HG03457 (cell line): ENCODE results near the gene CDC25C.
"Not testable (repeated sequence)": the region's sequence is repeated elsewhere in the genome, so short reads cannot be mapped to it uniquely, and the experiment has no call there.

Source experiments
- ATAC-seq: cut with Tn5 transposase; IDR thresholded peaks from one replicate; pipeline ENCODE4 v1.9.1; 2021; ENCODE audit warnings: moderate number of reproducible peaks; ENCODE audit not compliant: unreplicated experiment

Gene CDC25C

DNA sequence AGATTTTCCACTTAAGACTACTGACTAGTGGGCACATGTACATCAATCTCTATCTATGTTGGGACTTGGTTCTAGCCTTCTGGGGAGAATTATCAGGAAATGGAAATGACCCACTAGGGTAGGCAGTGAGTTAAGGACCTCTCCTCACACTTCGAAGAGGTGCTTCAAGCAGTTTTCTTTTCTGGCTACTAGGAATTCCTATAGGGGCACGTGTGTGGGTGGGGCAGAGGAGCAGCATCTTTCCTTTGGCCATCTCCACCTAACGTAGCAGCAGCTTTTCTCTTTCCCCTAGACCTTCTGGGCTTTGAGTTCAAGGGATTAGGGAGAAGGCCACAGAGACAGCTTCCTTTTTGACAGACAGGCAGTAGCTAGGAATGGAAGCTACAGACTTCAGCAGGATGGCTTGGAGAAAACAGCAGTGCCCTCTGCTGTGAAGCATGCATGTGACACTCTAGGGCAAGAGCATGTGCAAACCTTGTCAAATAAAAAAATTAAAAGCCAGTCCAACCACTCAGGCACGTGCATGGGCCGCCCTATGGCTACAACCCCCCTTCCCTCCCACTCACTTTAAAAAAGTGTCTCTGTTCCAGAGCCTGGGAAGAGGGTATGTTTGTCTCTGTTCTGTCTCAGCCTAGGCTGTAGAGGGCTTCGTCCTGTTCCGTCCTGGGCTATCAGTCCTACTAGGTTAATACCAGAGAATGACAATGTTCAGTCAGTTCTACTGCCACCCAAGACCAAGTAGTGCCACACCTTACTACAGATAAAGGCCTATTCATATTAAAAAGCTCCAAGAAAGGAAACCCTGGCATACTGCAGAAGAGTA is 48.5 kb downstream of the CDC25C start:
- no peak for ATAC-seq

DNA sequence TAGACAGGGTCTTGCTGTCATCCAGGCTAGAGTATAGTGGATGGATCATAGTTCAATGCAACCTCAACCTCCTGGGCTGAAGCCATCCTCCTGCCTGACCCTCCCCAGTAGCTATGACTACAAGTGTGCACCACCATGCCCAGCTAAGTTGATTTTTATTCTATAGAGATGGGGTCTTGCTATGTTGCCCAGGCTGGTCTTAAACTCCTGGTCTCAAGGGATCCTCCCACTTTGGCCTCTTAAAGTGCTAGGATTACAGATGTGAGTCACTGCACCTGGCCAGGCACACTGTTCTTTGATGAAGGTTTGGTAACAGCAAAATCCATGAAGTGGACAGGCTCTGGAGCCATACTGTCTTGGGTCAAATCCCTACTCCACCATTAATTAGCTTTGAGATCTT is 50.7 kb downstream of the CDC25C start:
- no peak for ATAC-seq

DNA sequence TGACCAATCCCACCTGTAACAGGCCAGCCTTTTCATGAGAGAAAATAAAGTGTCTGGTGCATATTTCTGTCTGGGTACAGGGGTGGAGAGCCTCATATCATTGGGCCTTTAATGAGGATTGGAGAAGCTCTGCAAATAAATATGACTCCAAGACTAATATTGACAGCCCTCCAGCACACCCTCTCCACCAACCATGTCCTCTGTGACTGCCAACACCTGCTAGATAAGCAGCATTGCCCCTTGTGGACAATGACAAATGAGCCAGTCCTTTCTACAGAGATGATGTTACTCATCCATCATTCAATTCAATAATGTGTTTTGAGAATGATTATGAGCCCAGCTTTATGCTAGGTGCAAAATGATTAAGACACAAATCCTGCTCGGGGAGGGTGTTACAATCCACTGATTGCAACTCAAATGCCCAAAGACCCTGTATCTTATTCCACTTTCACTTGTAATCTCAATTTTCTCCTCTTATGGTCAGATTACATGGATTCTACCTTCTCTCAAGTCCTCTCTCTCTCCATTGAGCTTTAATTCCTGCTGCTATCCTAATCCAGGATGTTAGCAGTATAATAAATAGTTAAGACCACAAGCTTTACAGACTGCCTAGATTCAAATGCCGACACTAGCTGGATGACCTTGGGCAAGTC is 55.1 kb downstream of the CDC25C start:
- ATAC-seq, result no peak

DNA sequence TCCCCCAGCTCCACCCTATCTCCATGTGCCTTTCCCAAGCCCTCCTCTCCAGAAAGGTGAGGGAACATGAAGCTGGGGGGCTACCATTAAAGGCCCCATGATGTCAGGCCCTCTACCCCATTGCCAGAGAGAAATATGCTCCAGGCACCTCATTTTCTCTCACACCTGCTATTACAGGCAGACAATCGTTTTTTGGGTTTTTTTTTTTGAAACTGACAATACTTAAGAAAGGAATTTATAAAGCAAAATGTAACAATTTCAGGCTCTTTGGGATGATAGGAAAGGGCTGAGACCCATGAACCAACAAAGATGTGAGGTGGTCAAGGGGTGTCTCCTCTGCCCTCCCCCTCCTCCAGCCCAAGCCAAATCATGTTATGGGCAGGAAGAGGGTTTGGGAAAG is 55.7 kb downstream of the CDC25C start:
- no peak for ATAC-seq

DNA sequence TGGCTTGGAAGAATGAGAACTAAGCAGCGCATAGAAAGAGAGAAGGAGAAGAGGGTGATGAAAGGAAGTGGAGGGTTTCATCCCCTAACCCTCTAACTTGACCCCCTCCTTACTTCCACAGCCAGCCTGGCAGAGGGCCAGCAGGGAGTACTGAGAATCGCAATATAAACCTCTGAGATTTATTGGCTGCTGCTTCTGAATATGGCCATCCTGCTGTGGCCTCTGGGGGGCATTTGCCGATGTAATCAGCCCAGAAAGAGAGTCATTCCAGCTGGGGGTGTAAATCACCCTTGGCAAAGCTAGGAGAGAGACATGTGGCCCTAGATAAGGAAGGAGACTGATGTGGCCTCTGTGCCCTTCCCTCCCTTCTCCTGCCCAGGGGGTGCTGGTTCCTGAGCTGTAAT is 56.2 kb downstream of the CDC25C start:
- ATAC-seq, result no peak

DNA sequence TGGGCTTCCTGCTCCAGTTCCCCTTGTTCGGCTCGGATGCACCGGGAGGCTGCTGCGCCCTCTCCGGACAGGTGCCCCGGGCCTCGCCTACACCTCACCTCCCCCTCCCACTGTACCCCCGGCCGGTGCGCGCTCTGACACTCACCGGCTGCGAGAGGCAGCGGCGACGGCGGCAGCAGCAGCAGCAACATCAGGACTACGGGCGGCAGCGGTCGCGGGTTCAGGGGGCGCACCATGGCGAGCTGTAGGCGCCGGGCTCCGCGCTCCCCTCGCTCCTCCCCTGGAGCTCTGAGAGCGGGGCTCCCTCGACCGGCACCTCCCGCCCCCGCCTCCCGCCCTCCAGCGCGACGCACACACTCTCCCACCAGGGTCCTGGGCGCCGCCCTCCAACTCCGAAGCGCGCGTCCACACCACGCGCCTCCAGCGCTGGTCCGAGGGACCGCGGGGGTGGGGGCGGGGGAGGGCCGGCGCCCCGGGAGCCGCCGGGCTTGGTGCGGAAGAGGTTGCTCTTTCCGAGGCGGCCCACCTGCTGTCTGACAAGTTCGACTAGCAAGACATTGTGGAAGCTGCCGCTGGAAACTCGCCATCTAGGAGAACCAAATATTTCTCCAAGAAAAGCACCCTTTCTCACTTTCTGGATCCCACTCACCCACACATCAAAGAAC is 57.3 kb downstream of the CDC25C start, which contains the start of gene GFRA3:
TSS of gene GFRA3 (minus strand) at position 433 of the 665 bp plus-strand sequence. CDS start at position 236, 197 bp downstream.
- no peak for ATAC-seq

DNA sequence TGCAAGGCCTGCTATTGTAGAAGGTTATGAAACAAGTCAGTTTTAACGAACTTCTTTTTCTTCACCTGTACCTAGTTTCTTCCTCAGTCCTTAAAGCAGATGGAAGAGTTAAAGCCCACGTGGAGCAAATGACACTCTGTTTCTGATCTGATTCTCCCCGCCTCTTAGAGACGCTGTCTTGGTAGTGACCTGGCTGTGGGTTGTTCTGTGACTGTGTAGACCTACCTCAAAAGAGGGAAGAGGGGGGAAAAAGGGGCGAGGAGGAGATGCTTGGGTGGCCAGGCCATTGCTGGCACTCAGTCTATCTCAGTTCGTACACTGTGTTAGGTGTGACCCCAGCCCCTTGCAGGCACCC is 57.8 kb downstream of the CDC25C start:
- ATAC-seq, result no peak

DNA sequence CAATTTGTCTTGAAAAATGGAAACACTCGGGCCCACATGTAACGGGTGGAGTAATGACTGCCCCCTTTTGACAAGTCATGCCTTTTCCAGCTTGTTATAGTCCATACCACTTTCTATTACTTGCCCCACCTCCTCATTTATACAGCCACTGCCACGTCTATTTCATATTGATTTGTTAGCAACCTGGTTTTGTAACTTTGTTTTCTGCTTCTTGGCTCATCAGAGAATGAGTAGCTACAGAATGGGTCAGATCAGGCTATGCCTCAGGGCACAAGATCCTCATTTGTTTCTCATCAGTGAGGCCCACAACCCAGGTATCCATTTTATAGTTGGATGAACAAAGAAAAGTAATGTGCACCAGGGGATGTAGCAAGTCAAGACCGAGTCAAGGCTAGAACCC is 58.9 kb downstream of the CDC25C start:
- no peak for ATAC-seq

DNA sequence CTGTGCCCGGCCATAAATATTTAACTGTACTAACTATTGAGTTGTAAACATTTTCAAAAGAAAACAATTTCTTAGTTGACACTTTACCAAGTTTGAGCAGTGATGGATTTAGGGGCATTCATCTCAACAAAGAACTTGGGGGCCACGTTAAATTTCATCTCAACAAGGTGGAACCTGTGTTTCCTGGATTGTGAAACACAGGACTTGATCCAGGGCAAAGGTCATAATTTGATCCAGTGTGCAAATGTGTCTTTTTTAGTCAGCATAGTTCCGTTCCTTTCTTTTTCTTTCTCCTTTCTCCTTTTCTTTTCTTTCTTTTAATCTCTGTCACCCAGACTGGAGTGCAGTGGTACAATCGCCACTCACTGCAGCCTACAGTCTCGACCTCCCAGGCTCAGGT is 60.3 kb downstream of the CDC25C start:
- no peak for ATAC-seq

DNA sequence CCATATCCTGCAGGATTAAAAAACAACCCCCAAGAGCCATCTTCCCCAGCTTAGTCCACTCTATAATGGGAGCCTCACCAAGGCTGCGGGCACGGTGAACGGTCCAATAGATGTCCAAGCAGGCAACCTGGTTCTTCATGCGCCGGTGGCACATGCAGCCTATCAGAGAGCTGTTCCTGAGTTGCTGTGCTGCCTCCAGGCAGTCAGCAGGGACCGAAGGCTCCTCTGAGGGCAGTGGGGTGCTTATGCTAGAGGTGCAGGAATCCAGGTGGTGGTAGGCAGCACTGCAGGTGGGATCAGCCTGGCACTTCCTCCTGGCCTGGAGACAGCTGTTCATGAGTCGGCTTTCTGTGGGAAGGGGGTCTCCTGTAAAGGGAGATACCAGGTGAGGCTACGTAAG is 67.4 kb downstream of the CDC25C start:
- ATAC-seq, result no peak

DNA sequence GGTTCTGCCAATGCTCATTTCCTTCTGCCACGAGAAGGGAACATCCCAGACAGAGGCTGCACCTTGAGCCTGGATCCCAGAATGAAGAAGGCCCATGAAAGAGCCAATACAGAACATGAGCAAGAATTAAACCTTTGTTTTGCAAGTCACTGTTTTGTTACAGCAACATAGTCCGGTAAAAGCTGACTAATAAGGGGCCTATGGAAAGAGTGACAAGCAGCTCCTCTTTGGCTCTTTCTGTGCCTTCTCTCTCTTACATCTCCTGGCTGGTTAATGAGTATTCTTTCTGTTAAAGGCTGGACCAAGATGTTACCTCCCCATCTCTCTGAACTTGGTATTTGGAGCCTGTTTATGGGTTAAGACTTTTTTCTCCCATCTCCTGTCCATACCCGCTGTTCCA is 68.0 kb downstream of the CDC25C start:
- no peak for ATAC-seq

DNA sequence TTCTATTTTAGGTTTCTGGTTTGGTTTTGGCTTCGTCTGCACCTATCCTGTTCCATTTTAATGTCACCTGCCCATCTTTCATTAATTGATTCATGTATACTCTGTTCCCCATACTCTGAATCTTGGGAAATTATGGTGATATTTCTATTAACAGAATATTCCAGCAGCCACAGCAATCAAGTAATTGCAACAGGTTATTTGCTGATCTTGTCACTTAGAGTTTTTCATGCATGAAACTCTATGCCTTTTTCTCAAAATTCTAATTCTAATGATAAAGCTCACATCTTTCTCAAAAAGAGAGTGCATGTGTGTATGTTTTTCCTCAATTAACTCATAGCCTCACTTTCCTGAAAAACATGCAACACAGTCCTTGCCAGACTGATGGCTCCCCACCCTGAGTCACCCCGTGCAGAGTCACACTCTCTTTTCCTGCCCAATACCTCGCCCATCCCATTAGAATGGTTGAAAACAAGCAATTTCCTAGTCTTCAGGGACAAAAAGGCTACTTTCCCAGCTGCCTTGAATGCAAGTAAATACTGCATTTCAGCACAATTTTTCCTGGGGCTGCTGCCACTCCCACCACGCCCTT is 72.8 kb downstream of the CDC25C start:
- ATAC-seq, result no peak

DNA sequence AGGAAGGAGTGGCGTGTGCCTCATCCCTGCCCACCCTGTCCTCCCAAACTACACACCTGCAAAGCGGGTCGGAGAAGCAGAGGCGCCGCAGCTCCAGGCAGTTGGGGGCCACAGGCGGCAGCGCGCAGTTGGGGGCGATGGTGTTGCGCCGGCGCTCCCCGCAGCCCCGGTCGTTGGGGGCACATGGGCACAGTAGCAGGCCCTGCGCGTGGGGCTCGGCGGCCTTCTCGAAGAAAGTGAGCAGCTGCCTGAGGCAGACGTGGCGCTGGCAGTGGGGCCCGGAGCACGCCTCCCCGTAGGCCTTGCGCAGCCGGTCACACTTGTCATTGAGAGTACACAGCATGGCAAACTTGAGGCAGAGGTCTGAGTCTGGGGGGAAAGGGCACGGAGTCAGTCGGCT is 74.0 kb downstream of the CDC25C start:
- ATAC-seq, result no peak

DNA sequence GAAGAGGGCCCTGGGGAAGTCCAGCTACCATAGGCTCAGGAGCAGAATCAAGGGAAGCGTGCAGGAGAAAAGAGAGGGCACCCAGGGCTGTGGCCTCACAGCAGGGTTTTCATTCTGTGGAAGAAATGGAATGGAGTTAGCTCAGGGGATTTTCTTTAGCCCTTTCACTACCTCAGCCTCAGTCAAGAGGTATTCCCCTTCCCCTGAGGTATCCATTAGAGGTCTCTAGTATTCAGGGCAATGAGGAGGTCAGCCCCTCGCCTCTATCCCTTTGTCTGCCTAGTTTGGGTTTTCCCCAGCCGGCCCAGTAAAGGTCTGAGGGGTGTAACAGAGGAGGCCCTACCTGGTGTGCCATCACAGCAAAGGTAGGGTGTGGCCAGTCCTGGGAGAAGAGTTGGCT is 78.7 kb downstream of the CDC25C start:
- no peak for ATAC-seq

DNA sequence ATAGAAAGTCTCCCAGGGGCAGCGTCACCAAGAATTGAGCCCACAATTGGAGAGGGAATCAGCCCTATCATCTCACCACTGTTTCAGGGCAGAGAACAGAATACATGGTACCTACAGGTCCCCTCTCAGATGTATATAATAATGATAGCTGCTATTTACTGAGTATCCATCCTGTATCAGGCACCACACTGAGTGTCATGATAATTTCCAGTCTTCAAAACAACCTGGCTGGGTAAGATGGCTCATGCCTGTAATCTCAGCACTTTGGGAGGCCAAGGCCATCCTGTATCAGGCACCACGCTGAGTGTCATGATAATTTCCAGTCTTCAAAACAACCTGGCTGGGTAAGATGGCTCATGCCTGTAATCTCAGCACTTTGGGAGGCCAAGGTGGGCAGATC is 83.8 kb downstream of the CDC25C start:
- ATAC-seq, result not testable (repeated sequence)

DNA sequence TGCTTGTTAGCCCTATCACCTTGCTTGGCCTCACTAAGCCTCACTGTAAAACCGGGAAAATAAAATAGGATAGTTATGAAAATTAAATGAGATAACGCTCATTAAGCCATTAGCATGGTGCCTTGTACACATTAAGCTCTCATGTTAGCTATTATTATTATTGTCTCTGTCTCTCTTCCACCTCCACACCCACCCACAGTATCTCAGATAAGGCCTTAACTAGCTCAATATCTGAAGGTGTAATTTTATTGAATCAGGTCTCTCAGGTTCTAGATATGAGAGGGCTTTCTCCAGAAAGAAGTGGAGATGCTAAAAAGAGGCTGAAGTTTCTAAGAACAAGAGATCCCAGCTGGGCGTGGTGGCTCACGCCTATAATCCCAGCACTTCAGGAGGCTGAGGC is 84.8 kb downstream of the CDC25C start:
- no peak for ATAC-seq

DNA sequence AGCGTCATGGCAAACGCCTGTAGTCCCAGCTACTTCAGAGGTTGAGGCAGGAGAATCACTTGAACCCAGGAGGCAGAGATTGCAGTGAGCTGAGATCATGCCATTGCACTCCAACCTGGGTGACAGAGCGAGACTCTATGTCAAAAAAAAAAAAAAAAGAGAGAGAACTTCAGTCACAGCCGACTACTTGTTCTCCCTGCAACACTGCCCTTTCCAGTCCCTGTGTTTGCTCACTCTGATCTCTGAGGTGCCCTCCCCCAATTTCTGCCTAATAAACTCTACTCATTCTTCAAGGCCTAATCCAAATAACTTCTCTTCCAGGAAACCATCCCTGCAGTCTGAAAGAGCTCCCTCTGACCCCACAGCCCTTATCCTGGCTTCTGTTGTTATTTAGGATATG is 85.3 kb downstream of the CDC25C start:
- no peak for ATAC-seq

DNA sequence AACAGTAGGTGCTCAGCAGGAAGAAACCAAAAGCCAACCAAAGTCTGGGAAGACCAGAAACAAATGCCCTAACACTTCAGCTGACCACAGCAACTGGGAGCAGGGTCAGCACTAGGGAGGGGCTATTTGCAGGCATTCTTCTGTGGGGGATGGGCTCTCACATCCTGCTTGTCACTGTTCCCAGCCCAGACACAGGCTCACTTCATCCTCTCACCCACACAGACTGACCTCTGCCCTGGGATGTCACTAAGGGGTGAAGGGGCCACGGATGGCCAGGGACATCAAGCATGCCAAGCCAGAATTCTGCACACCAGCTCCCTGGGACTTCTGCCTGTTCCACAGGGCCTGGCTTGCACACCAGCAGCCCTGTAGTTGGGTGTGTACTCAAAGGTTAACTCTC is 85.9 kb downstream of the CDC25C start:
- ATAC-seq, result no peak

DNA sequence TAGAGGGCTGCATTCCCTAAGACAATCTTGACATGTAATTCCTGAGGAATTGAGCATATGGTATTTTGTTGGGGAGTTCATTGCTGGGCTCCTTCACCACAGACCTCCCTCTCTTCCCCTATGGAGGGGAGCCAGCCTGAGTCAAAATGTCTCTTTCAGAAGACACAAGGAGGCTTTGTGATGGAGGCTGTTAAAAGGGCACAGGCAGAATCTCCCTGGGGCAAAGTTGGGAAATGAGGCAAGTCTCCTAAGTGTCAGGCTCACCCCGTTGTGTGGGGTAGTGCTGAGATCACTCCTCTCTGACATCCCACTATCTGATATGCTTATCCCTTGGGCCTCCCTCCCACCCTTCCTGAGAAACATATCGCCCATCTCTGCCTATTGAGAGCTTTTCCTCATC is 87.8 kb downstream of the CDC25C start:
- ATAC-seq, result no peak

DNA sequence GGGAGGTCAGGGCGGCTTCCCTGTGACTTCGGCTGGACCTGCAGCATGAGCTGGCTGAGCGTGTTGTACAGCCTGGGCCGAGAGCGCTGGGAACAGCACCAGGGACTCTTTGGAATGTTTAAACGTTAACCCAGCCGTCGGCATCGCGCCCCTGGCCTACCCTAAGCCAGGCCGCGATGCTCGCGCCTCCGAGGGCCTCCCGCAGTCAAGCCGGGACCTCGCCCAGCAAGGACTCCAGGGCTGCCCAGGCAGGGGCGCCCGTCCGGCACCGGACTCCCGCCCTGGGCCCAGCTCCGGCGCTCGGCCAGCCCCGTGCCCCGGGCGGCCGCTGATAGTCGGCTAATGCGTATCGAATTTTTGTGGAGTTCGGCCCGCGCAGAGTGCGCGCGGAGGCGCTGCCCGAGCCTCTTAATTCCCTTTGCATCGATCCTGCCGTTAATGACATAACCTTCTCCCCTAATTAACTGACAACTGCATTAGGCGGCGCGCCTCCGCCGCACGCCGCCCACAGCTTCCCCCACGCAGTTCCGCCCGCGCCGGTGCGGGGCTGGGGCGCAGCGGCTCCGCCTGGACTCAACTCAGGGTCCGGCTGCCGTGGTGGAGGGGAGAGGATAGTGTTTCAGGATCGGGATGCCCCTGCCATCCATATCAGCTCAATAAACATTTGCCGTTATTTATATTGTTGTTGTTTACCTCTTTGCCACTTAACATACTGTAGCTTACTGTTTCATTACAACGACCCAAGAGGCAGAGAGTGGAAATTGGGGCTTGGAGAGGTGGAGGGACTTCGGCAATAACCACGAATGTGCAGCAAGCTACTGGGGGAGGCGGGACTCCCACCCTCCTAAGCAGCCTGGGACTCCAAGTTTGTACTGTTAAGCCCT is 89.7 kb downstream of the CDC25C start:
- ATAC-seq, result no peak
